Mesenchymal stem cell (in vitro differentiated cells and primary cell): ENCODE results near the gene CCDC88B.
A peak's percentile ranks its signal among the peaks of the same experiment; 100 is the strongest.
"Not testable (repeated sequence)": the region's sequence is repeated elsewhere in the genome, so short reads cannot be mapped to it uniquely, and the experiment has no call there.

ENCODE experiments used
- DNase-seq: peaks from one replicate; pipeline ENCODE4 v3.0.0-alpha.2; 2013
- H2AFZ ChIP-seq: one replicate; pipeline ENCODE4 v1.6.1; 2013; ENCODE audit warnings: low read depth, mild to moderate bottlenecking, control low read depth, inconsistent platforms, low read length, moderate library complexity
- H2AK5ac ChIP-seq: 2 replicates; pipeline ENCODE4 v1.6.1; 2013; ENCODE audit warnings: low read length, moderate library complexity, mild to moderate bottlenecking, inconsistent platforms; ENCODE audit not compliant: severe bottlenecking
- H2BK120ac ChIP-seq: one replicate; pipeline ENCODE4 v1.6.1; 2013; ENCODE audit warnings: low read depth, mild to moderate bottlenecking, inconsistent platforms, low read length, moderate library complexity
- H2BK12ac ChIP-seq, 2 experiments: one replicate each; pipeline ENCODE4 v1.6.1; 2013; ENCODE audit warnings: inconsistent platforms in 2 of 2, low read length in 2 of 2, mild to moderate bottlenecking in 2 of 2, moderate library complexity in 2 of 2, control low read depth in 1 of 2
- H2BK15ac ChIP-seq: one replicate; pipeline ENCODE4 v1.6.1; 2013; ENCODE audit warnings: mild to moderate bottlenecking, low read depth, inconsistent platforms; ENCODE audit not compliant: poor library complexity, severe bottlenecking
- H2BK5ac ChIP-seq: 2 replicates; pipeline ENCODE4 v1.6.1; 2013; ENCODE audit warnings: low read depth, mild to moderate bottlenecking, low read length, control low read depth, inconsistent platforms; ENCODE audit not compliant: poor library complexity, severe bottlenecking
- H3K14ac ChIP-seq, 2 experiments: one replicate each; pipeline ENCODE4 v1.6.1; 2013; ENCODE audit warnings: inconsistent platforms in 2 of 2, low read length in 2 of 2, control low read depth in 1 of 2, mild to moderate bottlenecking in 1 of 2, moderate library complexity in 1 of 2
- H3K18ac ChIP-seq, 2 experiments: one replicate each; pipeline ENCODE4 v1.6.1; 2013; ENCODE audit warnings: inconsistent platforms in 2 of 2, low read length in 2 of 2, control low read depth in 1 of 2, low read depth in 1 of 2, mild to moderate bottlenecking in 1 of 2
- H3K23ac ChIP-seq, 2 experiments: one replicate each; pipeline ENCODE4 v1.6.1; 2013; ENCODE audit warnings: inconsistent platforms in 2 of 2, low read length in 2 of 2, mild to moderate bottlenecking in 2 of 2, moderate library complexity in 2 of 2, control low read depth in 1 of 2
- H3K27ac ChIP-seq: 2 replicates; pipeline ENCODE4 v1.5.1; 2013; ENCODE audit warnings: mild to moderate bottlenecking, moderate library complexity, low read length, control low read depth, inconsistent platforms; ENCODE audit not compliant: poor library complexity, severe bottlenecking
- H3K27me3 ChIP-seq, 2 experiments: 2 replicates each; pipeline versions ENCODE4 v1.6.1 to v1.7.0; 2013; ENCODE audit warnings: low read length in 2 of 2, mild to moderate bottlenecking in 2 of 2, moderate library complexity in 2 of 2, control low read depth in 1 of 2, inconsistent platforms in 1 of 2; ENCODE audit not compliant: control insufficient read depth in 1 of 2, insufficient read depth in 1 of 2
- H3K36me3 ChIP-seq, 2 experiments: 2 replicates each; pipeline versions ENCODE4 v1.6.1 to v1.7.0; 2013; ENCODE audit warnings: low read length in 2 of 2, control low read depth in 1 of 2, inconsistent platforms in 1 of 2, low read depth in 1 of 2, mild to moderate bottlenecking in 1 of 2; ENCODE audit not compliant: insufficient read depth in 2 of 2, control insufficient read depth in 1 of 2
- H3K4ac ChIP-seq, 2 experiments: one replicate each; pipeline ENCODE4 v1.6.1; 2013; ENCODE audit warnings: inconsistent platforms in 2 of 2, low read length in 2 of 2, mild to moderate bottlenecking in 2 of 2, moderate library complexity in 2 of 2, control low read depth in 1 of 2, low read depth in 1 of 2
- H3K4me1 ChIP-seq: 2 replicates; pipeline ENCODE4 v1.6.1; 2013; ENCODE audit warnings: low read depth, low read length, control low read depth; ENCODE audit not compliant: control insufficient read depth, insufficient read depth
- H3K4me2 ChIP-seq: 2 replicates; pipeline ENCODE4 v1.6.1; 2013; ENCODE audit warnings: low read length, mild to moderate bottlenecking, inconsistent platforms; ENCODE audit not compliant: poor library complexity, severe bottlenecking
- H3K4me3 ChIP-seq, 2 experiments: 2 replicates each; pipeline versions ENCODE4 v1.5.1 to v1.7.0; 2013; ENCODE audit warnings: low read length in 2 of 2, mild to moderate bottlenecking in 2 of 2, control low read depth in 1 of 2, low read depth in 1 of 2; ENCODE audit not compliant: insufficient read depth in 1 of 2
- H3K79me1 ChIP-seq: replicated peaks from 2 replicates; pipeline ENCODE4 v1.6.1; 2013; ENCODE audit warnings: mild to moderate bottlenecking, control low read depth, low read length, inconsistent platforms; ENCODE audit not compliant: poor library complexity, severe bottlenecking
- H3K9ac ChIP-seq: 2 replicates; pipeline ENCODE4 v1.7.0; 2013; ENCODE audit warnings: mild to moderate bottlenecking, low read length, moderate library complexity
- H3K9me3 ChIP-seq: 2 replicates; pipeline ENCODE4 v1.7.0; 2013; ENCODE audit warnings: mild to moderate bottlenecking, low read length; ENCODE audit not compliant: control insufficient read depth
- H4K8ac ChIP-seq: one replicate; pipeline ENCODE4 v1.6.1; 2013; ENCODE audit warnings: inconsistent platforms, mild to moderate bottlenecking, low read length, moderate library complexity
- H4K91ac ChIP-seq: one replicate; pipeline ENCODE4 v1.6.1; 2013; ENCODE audit warnings: mild to moderate bottlenecking, low read length, inconsistent platforms
- WGBS: methylation state at CpG from one replicate; pipeline ENCODE4 v1.1.7; 2013; ENCODE audit warnings: mixed read lengths; 5-methylcytosine and 5-hydroxymethylcytosine counted together

Gene CCDC88B

GRCh38 chr11:64305691-64306562, 34.1 kb upstream of the CCDC88B start:
- H3K36me3 ChIP-seq, result no peaks in the 10 kb centered on the region
- peaks cover 0 to under 1% of the 10 kb centered on the region in 2 experiments for H3K27me3 ChIP-seq
- peak overlapping the region; percentile 8 for H3K27ac ChIP-seq
- H3K79me1 ChIP-seq, result peaks cover 16% of the 10 kb centered on the region
- peaks cover 18% of the 10 kb centered on the region for H3K4me1 ChIP-seq
- H3K4me2 ChIP-seq, result peak overlapping the region; percentile 99
- H3K9ac ChIP-seq, result peak overlapping the region; percentile 85
- no peak overlapping the region for H2BK5ac ChIP-seq
- H3K14ac ChIP-seq, result peak overlapping the region in 1 of 2 experiments; percentile 96
- H2AK5ac ChIP-seq, result peak overlapping the region; percentile 27
- H3K4me3 ChIP-seq, result peak overlapping the region; percentile 80 to 83
- no peaks in the 10 kb centered on the region for H3K9me3 ChIP-seq
- DNase-seq, result peak; percentile 40
- H2AFZ ChIP-seq, result no peak overlapping the region
- peak overlapping the region; percentile 87 for H4K91ac ChIP-seq
- H2BK12ac ChIP-seq, result peak overlapping the region in 1 of 2 experiments; percentile 51
- peak overlapping the region; percentile 39 to 54 for H3K4ac ChIP-seq
- H4K8ac ChIP-seq, result peak overlapping the region; percentile 93
- 1% methylated on average over 51 of the region's 71 CpGs for WGBS
- peak overlapping the region; percentile 81 to 85 for H3K18ac ChIP-seq
- peak overlapping the region; percentile 64 for H2BK120ac ChIP-seq
- H2BK15ac ChIP-seq, result peak overlapping the region; percentile 77
- H3K23ac ChIP-seq, result peak overlapping the region in 1 of 2 experiments; percentile 70

- Histone ChIP-seq H3K9ac (peak overlapping the region; percentile 85), H3K14ac (peak overlapping the region in 1 of 2 experiments; percentile 96), H2AFZ (no peak overlapping the region), H4K8ac (peak overlapping the region; percentile 93), H3K4me1 (peaks cover 18% of the 10 kb centered on the region), H3K4ac (peak overlapping the region in 1 of 2 experiments; percentile 54), H3K79me1 (peaks cover 19% of the 10 kb centered on the region), H2BK120ac (no peak overlapping the region), H2BK5ac (no peak overlapping the region), H3K27me3 (no peaks in the 10 kb centered on the region), H2BK15ac (peak overlapping the region; percentile 54), H4K91ac (peak overlapping the region; percentile 87), H3K4me2 (peak overlapping the region; percentile 99), H3K27ac (no peak overlapping the region), H3K23ac (peak overlapping the region in 1 of 2 experiments; percentile 31), H3K4me3 (peak overlapping the region; percentile 80 to 83), H3K36me3 (no peaks in the 10 kb centered on the region), H3K9me3 (no peaks in the 10 kb centered on the region), H3K18ac (peak overlapping the region; percentile 14 to 81), H2BK12ac (peak overlapping the region in 1 of 2 experiments; percentile 54), H2AK5ac (peak overlapping the region; percentile 31)
- WGBS, result 34% methylated on average over 9 of the region's 9 CpGs
- no peak for DNase-seq
Measured at GRCh38 chr11:64306563-64306875, 33.5 kb upstream of the CCDC88B start.

- peak overlapping the region; percentile 54 for H2BK15ac ChIP-seq
- H2AK5ac ChIP-seq, result peak overlapping the region; percentile 31
- no peak overlapping the region for H2BK5ac ChIP-seq
- 87% methylated on average over 15 of the region's 15 CpGs for whole genome bisulfite sequencing
- no peak overlapping the region for H4K91ac ChIP-seq
- H3K14ac ChIP-seq, result no peak overlapping the region
- no peak overlapping the region for H2AFZ ChIP-seq
- H2BK120ac ChIP-seq, result no peak overlapping the region
- H3K9me3 ChIP-seq, result no peaks in the 10 kb centered on the region
- H3K4me1 ChIP-seq, result peaks cover 18% of the 10 kb centered on the region
- no peak overlapping the region for H3K23ac ChIP-seq
- H3K4me2 ChIP-seq, result peak overlapping the region; percentile 99
- H3K27me3 ChIP-seq, result no peaks in the 10 kb centered on the region
- no peaks in the 10 kb centered on the region for H3K36me3 ChIP-seq
- peak overlapping the region; percentile 66 for H4K8ac ChIP-seq
- peak overlapping the region in 1 of 2 experiments; percentile 80 for H3K4me3 ChIP-seq
- peak overlapping the region; percentile 85 for H3K9ac ChIP-seq
- H3K27ac ChIP-seq, result no peak overlapping the region
- no peak overlapping the region for H2BK12ac ChIP-seq
- no peak for DNase-seq
- no peak overlapping the region for H3K4ac ChIP-seq
- H3K79me1 ChIP-seq, result peaks cover 19% of the 10 kb centered on the region
- no peak overlapping the region for H3K18ac ChIP-seq
Measured at GRCh38 chr11:64306876-64307622, 33.0 kb upstream of the CCDC88B start.

GRCh38 chr11:64307795-64308194, 32.2 kb upstream of the CCDC88B start:
- H3K27me3 ChIP-seq, H3K27ac ChIP-seq, H3K4me2 ChIP-seq, H4K8ac ChIP-seq, H2BK15ac ChIP-seq, H4K91ac ChIP-seq, H3K36me3 ChIP-seq, H2BK12ac ChIP-seq, H2BK120ac ChIP-seq, H2AK5ac ChIP-seq, H2BK5ac ChIP-seq, H3K4me3 ChIP-seq, H3K18ac ChIP-seq, DNase-seq, H3K9me3 ChIP-seq, H3K14ac ChIP-seq, H3K4ac ChIP-seq, H2AFZ ChIP-seq, H3K23ac ChIP-seq: not testable (repeated sequence)
- H3K9ac ChIP-seq, result peak overlapping the region; percentile 24
- 94% methylated on average over 5 of the region's 5 CpGs for WGBS
- H3K79me1 ChIP-seq, result peaks cover 25% of the 10 kb centered on the region
- peaks cover 18% of the 10 kb centered on the region for H3K4me1 ChIP-seq
